Caco-2 (cell line): ENCODE measurements around the gene TMEM80. TPM values are rescaled to one million over a fixed set of nuclear protein-coding genes. Genes with fewer than 3 reads are reported as not detected.

Experiments used
- BruUV-seq: library from RNA; stranded (reverse); fragments of 400-500 nt; replicated peaks from 2 replicates; lab custom pipeline; 2021; lab: Mats Ljungman, UMichigan
- CTCF ChIA-PET: fragments of 300-600 bp; sonication (Branson Sonifier 250); formaldehyde crosslinking; loops from one replicate; lab custom pipeline; 2022; ENCODE audit warnings: antibody characterized with exemption; lab: Charles Lee
- POLR2A ChIA-PET: fragments of 300-600 bp; sonication (Branson Sonifier 250); formaldehyde crosslinking; loops from one replicate; lab custom pipeline; 2022; ENCODE audit warnings: antibody characterized with exemption; lab: Charles Lee
- DNase-seq, 2 experiments: peaks; one replicate each; pipeline versions ENCODE4 v3.0.0 to v3.0.0-alpha.2; 2020 to 2022
- H3K27me3 ChIP-seq: replicated peaks from 2 replicates; pipeline ENCODE4 v1.6.0; 2011; ENCODE audit warnings: low read length; ENCODE audit not compliant: control insufficient read depth, insufficient read depth
- H3K36me3 ChIP-seq: 2 replicates; pipeline ENCODE4 v1.5.1; 2011; ENCODE audit warnings: low read length; ENCODE audit not compliant: control insufficient read depth, insufficient read depth
- H3K4me1 ChIP-seq: fragments of 250-450 bp; sonication (Bioruptor Pico); 2 replicates; pipeline ENCODE4 v1.5.1; 2020; ENCODE audit warnings: mild to moderate bottlenecking
- H3K4me3 ChIP-seq: 2 replicates; pipeline ENCODE4 v1.5.1; 2011; ENCODE audit warnings: low read depth, mild to moderate bottlenecking, control low read depth, low read length
- H3K9me3 ChIP-seq: fragments of 250-450 bp; sonication (Bioruptor Pico); 2 replicates; pipeline ENCODE4 v1.5.1; 2020; ENCODE audit warnings: mild to moderate bottlenecking, moderate library complexity
- H3K27ac Mint-ChIP-seq: one replicate; pipeline ENCODE4 v1.8.0; 2022; ENCODE audit warnings: mixed read lengths; ENCODE audit not compliant: unreplicated experiment
- H3K27me3 Mint-ChIP-seq: one replicate; pipeline ENCODE4 v1.8.0; 2022; ENCODE audit warnings: mixed read lengths; ENCODE audit not compliant: insufficient read depth, unreplicated experiment
- H3K36me3 Mint-ChIP-seq: one replicate; pipeline ENCODE4 v1.8.0; 2022; ENCODE audit warnings: mild to moderate bottlenecking, mixed read lengths; ENCODE audit not compliant: insufficient read depth, unreplicated experiment
- H3K4me1 Mint-ChIP-seq: one replicate; pipeline ENCODE4 v1.8.0; 2022; ENCODE audit warnings: low read depth, mixed read lengths; ENCODE audit not compliant: unreplicated experiment
- H3K4me3 Mint-ChIP-seq: one replicate; pipeline ENCODE4 v1.8.0; 2022; ENCODE audit warnings: mild to moderate bottlenecking, moderate library complexity, mixed read lengths; ENCODE audit not compliant: unreplicated experiment
- H3K9me3 Mint-ChIP-seq: one replicate; pipeline ENCODE4 v1.8.0; 2022; ENCODE audit warnings: mixed read lengths; ENCODE audit not compliant: unreplicated experiment
- CTCF ChIP-seq, 2 experiments: fragments of 200-600 bp in 1 of 2; IDR thresholded peaks; 1 replicate in 1 of 2; 2 replicates in 1 of 2; pipeline versions ENCODE4 v1.5.1 to v1.8.0; 2011 to 2022; ENCODE audit warnings: antibody characterized with exemption in 1 of 2, control low read depth in 1 of 2, inconsistent platforms in 1 of 2, low read depth in 1 of 2, low read length in 1 of 2, mild to moderate bottlenecking in 1 of 2, moderate library complexity in 1 of 2; ENCODE audit not compliant: insufficient read depth in 1 of 2, severe bottlenecking in 1 of 2, unreplicated experiment in 1 of 2
- intact Hi-C: fragments of 100-400 bp; cut with micrococcal nuclease; formaldehyde crosslinking; loops from one replicate; pipeline ENCODE4 v1.10.0; 2022; ENCODE audit not compliant: unreplicated experiment
- total RNA-seq: library from RNA; stranded (reverse); gene quantifications from 2 replicates; pipeline ENCODE4 v1.2.3, GENCODE V29; 2022

The TMEM80 gene
- total RNA-seq, 1 experiment from 2014 or later, result 74.7 TPM

DNA sequence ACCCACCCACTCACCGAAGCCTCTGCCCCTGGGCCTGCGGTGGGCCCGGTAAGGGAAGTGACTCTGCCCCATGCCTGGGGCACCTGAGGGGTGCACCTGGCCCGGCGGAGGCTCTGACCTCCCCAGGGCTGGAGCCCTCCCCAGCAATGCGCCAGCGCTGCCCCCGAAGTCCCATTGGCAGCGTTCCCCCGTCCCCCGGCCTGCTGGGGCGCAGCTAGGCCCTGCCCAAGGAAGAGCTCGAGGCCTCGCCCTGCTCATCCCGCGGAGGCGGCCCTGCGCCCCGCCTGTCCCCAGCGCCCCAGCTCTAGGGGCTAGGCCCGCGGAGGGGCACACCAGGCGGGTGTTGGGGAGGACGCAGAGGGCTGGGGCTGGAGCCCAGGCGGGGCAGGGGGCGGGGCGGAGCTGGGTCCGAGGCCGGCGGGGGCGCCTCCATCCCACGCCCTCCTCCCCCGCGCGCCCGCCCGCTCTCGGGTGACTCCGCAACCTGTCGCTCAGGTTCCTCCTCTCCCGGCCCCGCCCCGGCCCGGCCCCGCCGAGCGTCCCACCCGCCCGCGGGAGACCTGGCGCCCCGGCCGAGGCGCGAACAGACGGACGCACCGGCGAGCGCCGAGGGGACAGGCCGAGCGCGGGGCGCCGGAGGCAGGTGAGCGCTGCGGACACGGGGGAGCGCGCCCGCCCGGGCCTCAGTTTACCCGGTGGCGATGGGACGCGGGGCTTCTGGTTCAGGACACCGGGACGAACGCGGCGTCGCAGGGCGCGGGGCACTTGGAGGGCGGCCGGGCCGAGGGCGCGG is 10.2 kb downstream of the TMEM80 start, which contains the start of gene EPS8L2:
Gene EPS8L2 (plus strand): TSS at position 586 of the 793 bp plus-strand sequence. CDS start 3,177 bp downstream, outside the sequence.
- Histone ChIP-seq H3K4me3 (peak within 1 kb of the TSS; percentile 80), H3K4me1 (peaks cover 47% of the 10 kb centered on the region), H3K27me3 (no peaks in the 10 kb centered on the region), H3K36me3 (peaks cover 4% of the 10 kb centered on the region), H3K9me3 (no peaks in the 10 kb centered on the region)
- Mint-ChIP-seq H3K9me3 (no peaks in the 10 kb centered on the region), H3K4me1 (peaks cover 7% of the 10 kb centered on the region), H3K27me3 (no peaks in the 10 kb centered on the region), H3K27ac (peak within 1 kb of the TSS; percentile 90), H3K4me3 (peak within 1 kb of the TSS; percentile 86), H3K36me3 (peaks cover 79% of the 10 kb centered on the region)
- no peak for TF ChIP-seq CTCF (IDR thresholded peaks at IDR 0.05; ENCODE audit: insufficient read depth in 1 of 2, low read depth in 1 of 2, low read length in 1 of 2, severe bottlenecking in 1 of 2, unreplicated experiment in 1 of 2)
- ChIA-PET POLR2A (interaction anchor here (0.6 to 4.2 kb wide), 3 partner anchors 11 to 247 kb away, joined by 3 to 32 read pairs (median 13); partner anchors contain the start of genes DEAF1 and TMEM80), CTCF (interaction anchor here (0.6 kb wide), 1 partner anchor 70 kb away, joined by 7 read pairs; no protein-coding TSS in a partner anchor)
- BruUV-seq, result no TSS peak
- peak; percentile 80 for DNase-seq
- intact Hi-C loops, result no loop called here

DNA sequence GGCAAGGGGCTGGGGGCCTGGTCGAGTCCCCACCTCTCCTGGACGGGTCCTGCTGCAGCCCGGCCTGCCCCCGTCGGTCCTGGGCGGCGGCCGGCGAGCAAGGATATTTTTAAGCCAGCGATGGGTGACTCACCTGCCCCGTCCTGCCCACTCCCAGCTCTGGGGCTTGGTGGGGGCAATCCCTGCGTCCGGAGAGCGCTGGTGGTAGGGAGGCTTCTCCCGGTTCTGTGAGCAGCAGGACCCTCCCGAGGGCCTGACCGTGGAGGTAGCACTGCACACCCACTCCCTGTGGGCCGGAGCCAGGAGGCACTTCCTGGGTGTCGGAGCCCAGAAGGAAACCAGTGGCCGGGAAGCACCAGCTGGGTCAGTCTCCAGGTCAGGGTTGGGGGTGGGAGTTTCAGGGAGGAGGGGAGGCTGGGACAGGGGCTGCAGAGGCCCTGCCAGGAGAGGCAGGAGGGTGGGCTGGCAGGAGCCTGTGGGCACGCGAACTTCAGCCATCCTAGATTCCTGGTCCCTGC is 10.9 kb downstream of the TMEM80 start:
- peak overlapping the region; percentile 86 for H3K4me3 Mint-ChIP-seq
- BruUV-seq, result TSS peak; percentile 15
- H3K36me3 Mint-ChIP-seq, result peaks cover 79% of the 10 kb centered on the region
- DNase-seq, result peak in 1 of 2 experiments; percentile 60
- peak overlapping the region; percentile 90 for H3K27ac Mint-ChIP-seq
- Histone ChIP-seq H3K4me1 (peaks cover 54% of the 10 kb centered on the region), H3K27me3 (no peaks in the 10 kb centered on the region), H3K9me3 (no peaks in the 10 kb centered on the region), H3K36me3 (peaks cover 4% of the 10 kb centered on the region), H3K4me3 (peak overlapping the region; percentile 80)
- ChIA-PET CTCF (interaction anchor here (0.6 to 1.2 kb wide), 10 partner anchors 11 to 1063 kb away, joined by 3 to 7 read pairs (median 4); partner anchors contain the start of genes TALDO1 and TMEM80), POLR2A (interaction anchor here (0.5 to 4.2 kb wide), 4 partner anchors 11 to 246 kb away, joined by 3 to 32 read pairs (median 8); partner anchors contain the start of genes DEAF1 and TMEM80)
- H3K27me3 Mint-ChIP-seq, result no peaks in the 10 kb centered on the region
- intact Hi-C loops, result no loop called here
- peaks cover 13% of the 10 kb centered on the region for H3K4me1 Mint-ChIP-seq
- H3K9me3 Mint-ChIP-seq, result no peaks in the 10 kb centered on the region
- peak in 1 of 2 experiments; percentile 43 for TF ChIP-seq CTCF (IDR thresholded peaks at IDR 0.05; ENCODE audit: insufficient read depth in 1 of 2, low read depth in 1 of 2, low read length in 1 of 2, severe bottlenecking in 1 of 2, unreplicated experiment in 1 of 2)
